T-helper 1 cell (primary cell): ENCODE measurements around the gene DCBLD2.
"Not testable (repeated sequence)": the region's sequence is repeated elsewhere in the genome, so short reads cannot be mapped to it uniquely, and the experiment has no call there.

ENCODE experiments used
- DNase-seq, 5 donors: peaks; one replicate each; pipeline ENCODE4 v3.0.0-alpha.2; 2012 to 2020

Gene DCBLD2

DNA sequence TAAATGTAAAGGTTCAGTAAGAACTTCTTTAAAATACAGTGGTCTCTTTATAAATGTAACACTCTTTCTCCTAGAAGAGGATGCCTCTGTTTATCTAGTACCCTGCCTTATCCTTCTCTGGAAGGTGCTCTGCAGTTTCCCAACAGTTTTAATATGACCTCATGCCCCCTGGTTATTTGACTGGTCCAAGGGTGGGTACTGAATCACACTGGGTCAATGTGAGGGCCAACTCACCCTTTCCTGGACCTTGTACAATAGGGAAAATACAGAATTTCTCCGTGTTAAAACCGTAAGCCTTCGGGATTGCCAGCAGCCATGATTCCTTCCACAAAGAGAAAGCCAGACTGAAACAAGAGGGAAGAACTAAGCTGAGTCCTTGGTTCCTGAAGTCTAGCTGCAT, 9.2 kb downstream of the DCBLD2 start:
- DNase-seq = no peak

DNA sequence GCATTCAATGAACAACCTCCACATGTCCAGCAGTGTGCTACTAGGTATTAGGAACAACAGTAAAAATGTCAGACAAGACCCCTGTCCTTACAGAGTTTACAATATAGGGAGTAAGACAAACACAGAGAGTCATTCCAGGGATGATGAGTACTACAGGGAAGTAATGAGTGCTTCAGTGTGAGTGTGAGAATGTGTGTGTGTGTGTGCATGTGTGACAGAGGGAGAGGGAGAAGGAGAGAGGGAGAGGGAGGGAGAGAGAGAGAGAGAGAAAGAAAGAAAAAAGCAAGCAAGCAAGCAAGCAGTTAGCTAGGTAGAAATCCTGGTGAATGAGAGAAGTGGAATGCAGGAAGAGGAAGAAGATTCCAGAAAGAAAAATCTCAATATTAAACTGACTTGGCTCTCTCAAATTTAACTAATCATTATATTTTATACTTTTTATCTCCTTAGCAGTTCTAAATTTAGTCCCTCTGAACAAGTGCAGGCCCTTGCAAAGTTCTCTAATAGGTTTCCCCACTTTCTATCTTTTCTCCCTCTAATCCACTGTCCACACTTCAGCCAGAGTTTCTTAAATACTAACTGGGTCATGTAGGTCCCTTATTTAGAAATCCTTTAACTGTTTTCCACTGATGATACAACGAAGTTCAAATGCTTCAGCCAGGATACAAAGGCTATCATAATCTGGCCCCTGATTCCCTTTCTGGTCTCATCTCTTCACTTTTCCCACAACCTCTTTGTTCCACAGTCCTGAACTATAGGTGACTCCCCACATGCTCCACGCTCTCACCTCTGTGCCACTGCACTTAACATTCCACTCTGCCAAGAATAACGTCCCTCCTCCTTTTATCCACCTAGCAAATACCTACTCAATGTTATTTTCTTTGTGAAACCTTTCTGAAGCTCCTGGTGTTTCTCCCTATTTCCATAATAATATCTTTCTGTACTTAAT, 10.3 kb downstream of the DCBLD2 start:
- no peak for DNase-seq

GRCh38 chr3:98890181-98890835, 11.2 kb downstream of the DCBLD2 start:
- no peak for DNase-seq

GRCh38 chr3:98887684-98888083, 13.8 kb downstream of the DCBLD2 start:
- no peak for DNase-seq

DNA sequence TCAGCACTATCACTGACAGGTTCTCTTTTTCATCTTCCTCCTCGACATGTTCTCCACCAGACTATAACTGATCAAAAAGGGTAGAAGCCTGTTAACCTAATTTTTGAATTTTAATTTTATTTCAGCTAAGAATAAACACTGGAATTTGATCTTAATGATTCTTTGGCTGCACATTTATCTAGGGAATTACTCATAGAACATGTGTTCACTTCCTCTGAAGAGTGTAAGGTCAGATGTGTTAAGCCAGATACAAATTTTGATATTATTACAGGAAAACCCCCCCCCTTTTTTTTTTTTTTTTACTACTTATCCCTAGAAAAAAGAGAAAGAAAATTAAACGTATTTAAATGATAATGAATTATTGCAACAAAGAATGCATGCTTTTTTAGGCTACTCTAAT, 15.0 kb downstream of the DCBLD2 start:
- no peak for DNase-seq

GRCh38 chr3:98885851-98886250, 15.6 kb downstream of the DCBLD2 start:
- no peak for DNase-seq

GRCh38 chr3:98884675-98885371, 16.7 kb downstream of the DCBLD2 start:
- no peak for DNase-seq

DNA sequence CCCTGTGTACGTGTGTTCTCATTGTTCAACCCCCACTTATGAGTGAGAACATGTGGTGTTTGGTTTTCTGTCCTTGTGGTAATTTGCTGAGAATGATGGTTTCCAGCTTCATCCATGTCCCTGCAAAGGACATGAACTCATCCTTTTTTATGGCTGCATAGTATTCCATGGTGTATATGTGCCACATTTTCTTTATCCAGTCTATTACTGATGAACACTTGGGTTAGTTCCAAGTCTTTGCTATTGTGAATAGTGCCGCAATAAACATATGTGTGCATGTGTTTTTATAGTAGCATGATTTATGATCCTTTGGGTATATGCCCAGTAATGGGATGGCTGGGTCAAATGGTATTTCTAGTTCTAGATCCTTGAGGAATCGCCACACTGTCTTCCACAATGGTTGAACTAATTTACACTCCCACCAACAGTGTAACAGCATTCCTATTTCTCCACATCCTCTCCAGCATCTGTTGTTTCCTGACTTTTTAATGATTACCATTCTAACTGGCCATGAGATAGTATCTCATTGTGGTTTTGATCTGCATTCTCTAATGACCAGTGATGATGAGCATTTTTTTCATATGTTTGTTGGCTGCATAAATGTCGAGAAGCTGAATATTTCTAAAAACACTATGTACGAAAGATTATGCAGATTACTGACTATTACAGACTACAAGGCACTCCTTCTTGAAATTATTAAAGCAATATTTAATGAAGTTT, 18.7 kb downstream of the DCBLD2 start:
- DNase-seq = not testable (repeated sequence)

DNA sequence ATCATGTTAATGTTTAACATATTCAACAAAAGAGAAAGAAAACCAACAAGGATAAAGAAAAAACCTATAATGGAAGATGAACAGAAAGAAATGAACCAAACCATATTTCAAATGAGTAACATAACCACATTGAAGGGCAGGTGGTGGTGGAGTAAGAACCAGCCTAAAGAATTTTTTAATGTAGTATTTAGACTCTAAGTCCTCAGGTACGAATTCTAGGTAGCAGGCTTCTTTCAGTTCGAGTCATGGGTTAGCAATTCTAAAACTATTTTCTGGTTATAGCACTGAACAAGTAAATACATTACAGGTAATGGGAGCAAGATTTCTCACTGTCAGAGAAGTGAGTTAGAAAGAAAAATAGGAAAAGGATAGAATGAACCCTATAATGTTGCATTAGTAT, 24.4 kb downstream of the DCBLD2 start:
- no peak for DNase-seq

DNA sequence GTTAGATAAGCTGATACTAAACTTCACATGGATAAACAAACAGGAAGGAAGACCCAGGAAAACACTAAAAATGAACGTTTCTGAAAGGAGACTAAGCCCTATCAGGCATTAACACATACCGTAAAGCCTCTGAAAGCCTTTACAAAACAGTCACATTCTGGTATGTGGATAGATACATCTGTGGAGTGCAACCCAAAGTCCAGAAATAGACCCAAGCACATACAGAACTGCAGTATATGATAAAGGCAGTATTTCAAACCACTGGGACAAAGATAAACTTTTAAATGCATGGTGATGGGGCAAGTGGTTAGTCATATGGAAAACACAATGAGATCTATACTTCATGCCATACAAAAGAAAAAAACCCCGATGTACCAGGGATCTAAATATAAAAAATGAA, 26.0 kb downstream of the DCBLD2 start:
- no peak for DNase-seq

- no peak for DNase-seq
Measured at GRCh38 chr3:98874602-98875249, 26.8 kb downstream of the DCBLD2 start.

DNA sequence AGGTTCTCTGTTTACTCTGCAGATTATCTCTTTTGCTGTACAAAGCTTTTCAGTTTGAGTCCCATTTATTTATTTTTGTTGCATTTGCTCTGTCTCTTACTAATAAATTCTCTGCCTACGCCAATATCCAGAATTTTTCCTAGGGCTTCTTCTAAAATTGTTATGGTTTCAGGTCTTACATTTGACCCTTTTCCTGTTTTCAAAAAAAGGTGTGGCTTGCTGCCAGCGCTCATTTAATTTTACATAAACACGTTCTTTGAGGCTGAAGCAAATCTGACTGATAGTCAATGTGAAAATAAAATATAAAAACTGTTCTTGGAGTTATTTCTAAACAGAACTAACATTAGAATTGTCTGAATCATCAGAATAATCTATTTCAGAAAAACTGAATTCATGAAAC, 32.1 kb downstream of the DCBLD2 start:
- DNase-seq = no peak

- DNase-seq = not testable (repeated sequence)
Measured at GRCh38 chr3:98857971-98858370, 43.5 kb downstream of the DCBLD2 start.

- DNase-seq = not testable (repeated sequence)
Measured at GRCh38 chr3:98857258-98857657, 44.2 kb downstream of the DCBLD2 start.

DNA sequence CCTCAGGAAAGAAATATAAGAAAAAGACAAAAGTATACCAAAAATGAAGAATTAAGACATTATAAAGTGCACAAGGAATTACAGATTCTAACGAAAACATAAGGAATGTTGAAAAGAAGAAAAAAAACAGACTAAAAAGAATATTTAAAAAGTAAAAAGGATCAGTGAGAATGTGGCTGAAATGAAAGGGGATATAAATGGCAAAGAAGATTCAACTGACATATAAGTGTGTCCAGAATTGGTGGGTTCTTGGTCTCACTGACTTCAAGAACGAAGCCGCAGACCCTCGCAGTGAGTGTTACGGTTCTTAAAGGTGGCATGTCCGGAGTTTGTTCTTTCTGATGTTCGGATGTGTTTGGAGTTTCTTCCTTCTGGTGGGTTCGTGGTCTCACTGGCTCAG, 44.8 kb downstream of the DCBLD2 start:
- DNase-seq = no peak

DNA sequence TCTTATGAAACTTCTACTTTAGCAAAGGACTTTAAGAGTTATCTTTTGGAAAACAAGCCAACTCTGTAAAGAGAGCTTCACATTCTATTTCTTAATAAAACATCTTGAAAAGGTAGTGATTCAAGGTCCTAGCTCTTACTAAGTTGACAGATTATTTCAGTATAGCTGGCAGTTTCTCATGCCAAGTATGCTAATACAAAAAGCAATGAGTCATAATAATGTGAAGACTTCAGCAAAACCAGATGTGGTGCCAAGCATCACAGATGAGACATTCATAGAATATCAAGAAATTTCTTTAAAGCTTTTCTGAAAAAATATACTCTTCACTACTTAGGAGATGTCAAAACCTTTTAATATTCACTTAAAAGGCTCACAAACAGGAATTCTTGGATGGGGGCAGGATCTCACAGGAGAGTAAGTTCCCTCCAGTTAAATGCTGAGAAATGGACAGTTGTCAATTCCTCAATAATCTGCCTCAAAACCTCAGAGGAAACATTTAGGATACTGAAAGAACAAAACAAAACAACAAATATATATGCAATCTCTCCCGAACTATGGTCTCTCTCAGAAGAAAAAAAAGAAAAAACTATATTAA, 45.6 kb downstream of the DCBLD2 start:
- DNase-seq = no peak

GRCh38 chr3:98848108-98848507, 53.4 kb downstream of the DCBLD2 start:
- DNase-seq = no peak

DNA sequence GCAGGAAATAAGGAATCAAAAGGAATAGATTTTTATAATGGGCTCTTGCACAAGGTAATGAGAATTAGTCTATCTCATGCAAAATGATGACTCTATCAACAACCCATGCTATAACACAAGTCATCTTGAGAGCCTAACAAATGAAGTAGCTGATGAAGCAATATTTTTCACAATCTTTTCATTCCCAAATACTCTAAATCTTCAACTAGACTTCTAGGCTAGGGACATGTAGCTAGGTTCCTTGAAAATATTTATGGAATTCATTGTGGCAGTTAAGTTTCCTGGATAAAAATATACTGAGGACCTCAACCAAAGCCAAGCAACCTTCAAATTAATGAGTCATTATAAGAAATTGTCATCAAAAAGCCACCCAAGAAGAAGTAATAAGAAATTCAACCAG, 55.4 kb downstream of the DCBLD2 start:
- no peak for DNase-seq

DNA sequence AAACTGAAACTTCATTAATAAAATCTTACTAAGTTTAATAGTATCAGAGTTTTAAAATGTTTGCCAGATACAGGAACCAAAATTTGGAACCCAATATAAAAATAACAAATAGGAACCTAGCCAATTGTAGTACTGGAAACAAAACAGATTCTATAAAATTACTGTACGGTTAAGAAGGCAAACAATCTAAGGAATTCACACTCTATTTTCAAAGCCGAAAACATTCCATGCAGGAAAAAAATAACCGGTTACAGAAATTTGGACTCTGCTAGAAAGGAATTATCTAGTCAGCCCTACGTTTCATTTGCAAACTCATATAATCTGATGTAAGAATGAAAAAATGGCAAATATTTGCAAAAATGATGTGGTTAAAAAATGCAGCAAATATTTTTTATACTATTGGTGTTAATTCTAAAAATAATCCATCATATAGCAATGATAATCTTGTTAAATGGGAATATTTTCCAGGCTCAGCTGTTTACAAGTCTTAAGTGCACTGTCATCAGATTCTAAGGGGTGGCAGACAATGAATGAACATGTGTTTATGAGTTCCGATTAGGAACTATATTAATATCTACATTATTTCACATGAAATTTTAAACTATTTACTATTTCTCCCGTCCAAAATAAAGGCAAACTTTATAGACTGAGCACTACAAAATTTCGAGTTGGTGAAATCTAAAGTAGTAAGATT, 58.1 kb downstream of the DCBLD2 start:
- DNase-seq = no peak

DNA sequence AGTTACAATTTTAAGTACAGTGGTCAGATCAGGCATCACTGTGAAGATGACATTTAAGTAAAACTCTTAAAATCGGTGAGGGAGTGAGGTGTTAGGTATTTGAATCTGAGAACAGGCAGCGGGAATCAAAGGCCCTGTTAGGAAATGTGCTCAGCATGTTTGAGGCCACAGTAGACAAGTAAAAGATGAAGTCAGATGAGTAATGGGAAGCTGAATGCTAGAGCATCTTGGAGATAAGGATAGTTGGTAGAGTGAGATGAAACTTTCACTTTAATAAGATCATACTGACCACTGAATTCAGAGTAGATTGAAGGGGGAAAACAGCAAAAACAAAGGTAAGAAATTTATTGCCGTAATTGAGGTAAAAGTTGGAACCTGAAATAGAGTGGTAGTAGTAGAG, 61.6 kb downstream of the DCBLD2 start:
- DNase-seq = no peak

- DNase-seq = not testable (repeated sequence)
Measured at GRCh38 chr3:98831060-98831459, 70.4 kb downstream of the DCBLD2 start.
